HG03520 (cell line): ENCODE results near the gene TMEM240.
"Not testable (repeated sequence)": the region's sequence is repeated elsewhere in the genome, so short reads cannot be mapped to it uniquely, and the experiment has no call there.

Experiments used
- ATAC-seq: cut with Tn5 transposase; IDR thresholded peaks from one replicate; pipeline ENCODE4 v1.9.1; 2021; ENCODE audit warnings: mild to moderate bottlenecking, moderate library complexity; ENCODE audit not compliant: unreplicated experiment

TMEM240 gene

DNA sequence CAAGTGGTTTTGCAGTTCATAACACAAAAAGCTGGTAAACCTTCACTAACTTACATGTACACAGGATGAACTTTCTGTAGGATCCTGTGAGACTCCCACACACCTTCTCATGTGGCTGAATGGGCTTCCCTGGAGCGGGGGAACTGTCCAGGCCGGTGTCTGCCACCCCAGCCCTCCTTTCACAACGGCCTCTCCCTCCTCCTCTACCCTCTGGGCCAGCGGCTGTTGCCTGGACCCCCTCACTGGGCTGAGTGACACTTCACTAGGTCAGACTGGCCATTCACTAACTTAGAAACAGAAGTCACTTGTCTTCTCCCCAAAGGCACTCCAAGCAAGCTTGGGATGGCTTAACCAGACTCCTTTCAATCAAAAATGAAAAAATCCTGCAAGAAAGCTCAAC lies 18.2 kb upstream of the TMEM240 start:
- ATAC-seq = no peak

DNA sequence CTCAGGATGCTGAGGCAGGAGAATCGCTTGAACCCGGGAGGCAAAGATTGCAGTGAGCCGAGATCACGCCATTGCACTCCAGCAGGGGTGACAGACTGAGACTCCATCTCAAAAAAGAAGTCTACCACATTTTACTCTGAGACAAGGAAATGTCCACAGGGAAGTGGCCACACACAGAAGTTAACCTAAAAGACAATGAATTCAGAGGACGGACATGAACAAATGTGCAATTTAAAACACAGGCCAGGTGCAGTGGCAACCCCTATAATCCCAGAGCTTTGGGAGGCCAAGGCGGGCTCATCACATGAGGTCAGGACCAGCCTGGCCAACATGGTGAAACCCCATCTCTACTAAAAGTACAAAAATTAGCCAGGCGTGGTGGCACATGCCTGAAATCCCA lies 17.3 kb upstream of the TMEM240 start:
- not testable (repeated sequence) for ATAC-seq

DNA sequence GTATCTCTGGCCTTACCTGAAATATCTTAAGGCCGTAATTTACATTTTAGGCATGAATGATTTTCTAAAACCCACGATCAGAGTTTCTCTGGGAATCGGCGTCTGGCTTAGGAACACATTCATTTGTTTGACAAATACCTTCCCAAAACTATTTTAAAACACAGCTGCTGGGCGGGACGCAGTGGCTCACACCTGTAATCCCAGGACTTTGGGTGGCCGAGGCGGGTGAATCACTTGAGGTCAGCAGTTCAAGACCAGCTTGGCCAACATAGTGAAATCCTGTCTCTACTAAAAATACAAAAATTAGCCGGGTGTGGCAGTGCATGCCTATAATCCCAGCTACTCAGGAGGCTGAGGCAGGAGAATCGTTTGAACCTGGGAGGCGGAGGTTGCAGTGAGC lies 16.5 kb upstream of the TMEM240 start:
- not testable (repeated sequence) for ATAC-seq

DNA sequence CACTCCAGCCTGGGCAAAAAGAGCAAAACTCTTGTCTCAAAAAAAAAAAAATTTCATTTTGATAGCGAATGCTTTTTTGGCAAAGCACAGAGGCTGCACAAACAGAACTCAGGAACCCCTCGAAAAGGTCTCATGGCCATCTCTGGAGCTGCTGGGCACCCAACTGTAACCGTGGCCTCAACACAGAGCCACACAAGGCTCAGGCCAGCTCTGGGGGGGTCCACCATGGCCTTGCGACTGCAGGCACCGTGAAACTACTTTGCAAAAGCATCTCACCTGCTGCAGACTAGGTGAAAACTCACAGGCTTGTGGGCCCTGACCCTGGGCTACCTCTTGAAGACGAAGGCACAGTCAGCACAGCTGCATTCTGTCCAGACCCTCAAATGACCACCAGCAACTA lies 16.1 kb upstream of the TMEM240 start:
- ATAC-seq = no peak

DNA sequence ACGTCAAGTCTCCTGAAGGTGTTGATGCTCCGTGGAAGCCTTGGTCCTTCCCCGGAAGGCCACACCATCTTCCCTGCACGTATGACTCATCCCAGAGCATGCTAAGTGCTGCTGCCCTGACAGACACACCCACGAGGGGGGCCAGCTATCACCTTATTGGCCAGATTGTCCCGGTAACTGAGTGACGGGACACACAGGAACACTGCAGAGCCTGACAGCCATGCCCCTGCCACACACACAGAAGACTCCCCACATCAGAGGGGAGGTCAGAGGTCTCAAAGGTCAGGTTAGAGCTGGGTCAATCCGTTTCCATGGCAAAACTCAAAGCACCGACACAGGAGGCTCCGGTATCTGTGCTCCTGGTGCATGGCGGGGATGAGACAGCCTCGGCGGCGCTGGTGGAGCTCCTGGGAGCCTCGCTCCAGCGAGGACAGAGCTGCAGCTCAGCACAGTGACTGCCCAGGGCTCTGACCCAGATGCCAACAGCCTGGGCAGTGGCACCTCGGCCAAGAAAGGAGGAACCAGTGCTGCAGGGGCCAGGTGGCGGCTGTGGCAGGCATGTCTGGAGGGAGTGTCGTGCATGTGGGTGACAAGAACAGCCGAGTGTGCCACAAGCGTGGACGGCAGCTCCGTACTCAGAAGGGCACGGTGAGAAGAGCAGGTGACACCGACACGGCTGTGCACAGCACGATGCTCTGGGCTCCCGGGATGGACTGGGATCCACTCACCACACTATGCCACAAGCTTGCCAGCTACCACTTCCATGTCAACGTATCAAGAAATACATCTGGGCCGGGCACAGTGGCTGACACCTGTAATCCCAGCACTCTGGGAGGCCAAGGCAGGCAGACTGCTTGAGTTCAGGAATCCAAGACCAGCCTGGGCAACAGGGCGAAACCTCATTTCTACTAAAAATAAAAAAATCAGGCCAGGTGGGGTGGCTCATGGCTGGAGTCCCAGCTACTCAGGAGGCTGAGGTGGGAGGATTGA lies 14.8 kb upstream of the TMEM240 start:
- no peak for ATAC-seq

DNA sequence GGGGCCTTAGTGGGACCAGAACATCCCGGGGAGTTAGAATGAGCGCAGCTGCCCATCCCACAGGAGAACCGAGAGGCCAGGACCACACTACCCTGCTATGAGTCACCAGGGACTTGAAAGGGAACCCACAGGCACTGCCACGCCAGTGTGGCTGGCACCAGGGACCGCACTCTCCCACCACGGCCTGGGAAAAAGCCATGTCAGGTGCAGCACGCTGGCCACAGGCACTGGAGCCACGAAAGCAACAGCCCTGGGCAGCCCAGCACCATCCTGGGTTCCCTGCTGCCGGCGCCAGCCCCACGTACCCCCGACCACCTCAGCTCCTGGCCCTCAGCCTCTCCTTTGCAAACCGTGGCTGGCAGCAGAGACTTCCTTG lies 14.1 kb upstream of the TMEM240 start:
- ATAC-seq = no peak

DNA sequence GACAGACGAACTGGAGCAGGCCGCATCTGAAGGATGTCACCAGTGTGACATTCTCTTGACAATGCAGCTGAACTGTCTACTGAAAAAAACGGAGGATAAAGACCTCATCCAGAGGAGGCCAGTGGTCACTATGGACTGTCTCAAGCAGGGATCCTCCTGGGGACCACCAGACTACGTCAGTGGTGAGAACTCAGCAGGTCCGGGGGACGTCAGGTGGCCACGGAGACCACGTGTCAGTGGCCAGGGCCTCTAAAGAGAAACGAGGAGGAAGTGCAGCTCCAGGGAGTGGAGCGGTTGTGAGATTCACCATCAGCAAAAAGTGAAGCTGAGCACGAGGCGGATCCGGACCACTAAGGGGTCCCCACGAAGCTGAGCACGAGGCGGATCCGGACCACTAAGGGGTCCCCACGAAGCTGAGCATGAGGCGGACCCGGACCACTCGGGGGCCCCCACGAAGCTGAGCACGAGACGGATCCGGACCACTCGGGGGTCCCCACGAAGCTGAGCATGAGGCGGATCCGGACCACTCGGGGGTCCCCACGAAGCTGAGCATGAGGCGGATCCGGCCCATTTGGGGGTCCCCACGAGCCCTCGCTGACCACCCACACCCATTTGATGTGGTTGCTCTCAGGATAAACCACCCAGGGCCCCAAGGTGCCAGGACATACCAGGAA lies 13.5 kb upstream of the TMEM240 start:
- ATAC-seq = no peak

DNA sequence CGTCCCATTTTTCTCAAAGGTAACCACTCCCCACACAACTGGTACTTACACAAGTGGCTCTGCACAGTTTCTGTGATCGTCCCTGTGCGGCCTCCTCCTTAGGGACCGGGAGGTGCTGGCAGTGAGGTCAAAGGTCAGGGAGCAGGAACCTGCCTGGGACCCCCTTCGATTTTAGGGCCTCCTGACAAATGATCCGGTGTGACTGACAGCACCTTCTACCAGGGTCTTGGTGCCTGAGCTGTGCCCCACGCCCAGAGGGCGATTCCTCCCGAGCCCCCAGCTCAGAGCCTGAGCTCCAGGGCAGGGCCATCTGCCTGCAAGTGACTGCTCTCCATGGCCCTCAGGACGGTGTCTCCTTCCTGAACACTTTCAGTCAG lies 11.8 kb upstream of the TMEM240 start:
- no peak for ATAC-seq

DNA sequence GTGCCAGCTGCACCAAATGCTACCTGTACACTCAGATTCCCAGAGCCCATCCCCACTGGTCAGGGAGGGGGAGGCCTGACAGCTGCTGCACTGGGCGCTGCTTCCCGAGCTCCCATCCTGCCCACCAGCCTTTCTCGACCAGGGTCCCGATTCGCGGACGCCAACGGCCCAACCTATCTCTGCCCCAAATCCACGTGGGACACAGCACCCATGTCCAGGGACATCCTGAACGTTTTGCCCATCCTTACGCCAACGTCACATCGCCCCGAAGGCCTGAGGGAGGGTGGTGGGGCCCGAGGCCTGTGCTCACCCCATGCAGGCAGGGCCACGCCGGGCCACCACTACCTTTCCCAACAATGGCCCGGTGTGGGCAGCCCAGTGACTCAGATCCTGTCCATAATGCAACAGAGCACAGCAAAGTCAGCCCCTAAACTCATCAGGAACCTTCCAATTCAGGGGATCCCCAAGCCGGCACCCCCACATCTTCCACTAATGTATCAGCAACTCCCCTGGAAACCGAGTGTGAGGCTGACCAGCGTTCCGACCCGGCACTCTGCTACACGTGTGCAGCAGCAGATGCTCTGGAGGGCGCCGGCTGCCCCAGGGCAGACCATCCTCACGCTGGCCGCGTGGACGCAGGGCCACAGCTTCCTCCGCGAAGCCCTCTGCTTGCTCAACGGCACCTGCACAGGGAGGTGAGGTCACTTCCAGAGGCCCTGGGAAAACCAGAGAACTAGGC lies 11.3 kb upstream of the TMEM240 start:
- no peak for ATAC-seq

DNA sequence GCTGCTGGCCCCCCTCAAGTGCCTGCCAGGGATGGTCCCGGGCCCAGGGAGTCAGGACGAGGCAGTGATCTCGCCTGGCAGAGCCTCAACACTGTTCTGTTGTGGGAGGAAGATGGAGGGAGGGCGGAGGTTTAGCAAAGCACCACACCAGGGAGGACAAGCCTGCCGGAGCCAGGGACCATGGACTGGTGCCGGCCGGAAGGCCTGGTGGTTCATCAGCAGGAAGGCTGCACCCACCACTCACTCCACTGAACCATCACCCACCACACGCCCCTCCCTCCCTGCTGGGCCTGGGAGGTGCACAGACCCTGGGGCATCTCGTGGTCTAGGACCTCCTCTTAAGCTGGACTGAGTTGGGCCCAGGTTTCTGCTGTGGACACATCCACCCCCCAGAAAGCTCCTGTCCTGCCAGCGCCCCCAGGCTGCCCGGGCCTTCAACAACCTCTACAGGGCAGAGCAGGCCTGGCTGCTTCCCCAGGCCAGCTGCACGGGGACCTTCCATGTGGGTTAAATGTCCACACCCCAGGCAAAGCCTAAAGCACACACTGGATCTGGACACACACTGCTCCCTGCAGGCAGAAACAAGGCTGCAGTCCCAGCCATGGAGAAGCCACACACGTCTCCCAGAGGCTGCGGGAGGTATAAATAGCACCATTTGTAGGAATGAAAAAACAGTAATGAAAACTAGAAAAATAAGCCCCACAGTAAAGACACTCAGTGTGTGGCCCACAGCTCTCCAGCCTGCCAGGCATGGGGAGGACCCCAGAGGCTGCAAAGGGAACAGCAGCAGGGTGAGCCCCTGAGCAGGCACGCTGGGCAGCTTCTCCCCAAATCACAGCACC lies 10.4 kb upstream of the TMEM240 start:
- no peak for ATAC-seq

DNA sequence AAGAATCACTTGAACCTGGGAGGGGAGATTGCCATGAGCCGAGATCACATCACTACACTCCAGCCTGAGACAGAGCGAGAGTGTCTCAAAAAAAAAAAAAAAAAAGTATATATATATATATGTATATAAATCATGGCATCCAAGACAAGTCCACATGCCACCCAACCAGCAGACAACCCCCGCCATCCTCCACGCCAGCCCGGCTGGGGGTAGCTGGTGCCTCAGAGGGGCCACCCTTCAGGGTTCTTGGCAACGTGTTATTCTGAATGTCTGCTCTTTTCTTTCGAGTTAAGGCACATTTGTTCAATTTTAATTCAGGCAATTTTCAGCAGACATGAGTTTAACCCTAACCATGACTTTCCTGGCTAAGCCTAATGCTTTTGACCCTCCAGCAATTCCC lies 9.7 kb upstream of the TMEM240 start:
- ATAC-seq = no peak

DNA sequence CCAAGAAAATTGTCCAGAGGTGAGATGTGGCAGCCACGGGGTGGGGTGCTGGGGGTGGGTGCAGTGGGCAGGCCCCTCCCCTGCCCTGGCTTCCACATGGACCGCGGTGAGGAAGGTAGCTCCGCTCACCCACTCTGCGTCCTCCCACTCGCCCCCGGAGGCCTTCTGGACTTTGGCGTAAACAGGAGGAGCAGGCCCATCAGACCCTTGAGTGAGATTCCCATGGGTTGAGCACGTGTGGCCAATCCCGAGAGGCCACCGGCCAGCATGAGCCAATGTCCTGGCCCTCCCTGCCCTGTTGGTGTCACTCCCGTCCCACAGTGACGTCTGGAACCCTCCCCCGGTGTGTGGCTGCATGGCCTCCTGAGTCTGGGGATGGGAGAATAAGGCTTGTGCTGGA lies 8.2 kb upstream of the TMEM240 start:
- ATAC-seq = no peak

DNA sequence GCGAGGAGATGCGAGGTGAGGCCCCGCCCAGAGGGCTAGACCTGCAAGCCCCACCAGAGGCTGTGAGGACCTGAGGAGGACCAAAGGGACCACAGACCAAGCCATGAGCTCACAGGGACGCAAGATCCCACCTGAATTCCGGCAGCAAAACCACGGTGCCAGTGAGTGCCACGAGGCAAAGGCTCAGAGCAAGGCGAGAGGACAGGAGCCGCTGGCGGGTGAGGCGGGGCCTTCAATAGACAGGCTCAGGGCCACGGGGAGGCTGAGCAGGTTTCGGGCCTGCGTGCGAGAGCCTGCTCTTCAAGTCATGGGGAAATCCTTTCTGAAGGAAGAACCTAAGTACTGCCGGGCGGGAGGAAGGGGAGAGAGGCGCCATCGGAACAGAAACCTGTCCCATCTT lies 7.1 kb upstream of the TMEM240 start:
- ATAC-seq = no peak

DNA sequence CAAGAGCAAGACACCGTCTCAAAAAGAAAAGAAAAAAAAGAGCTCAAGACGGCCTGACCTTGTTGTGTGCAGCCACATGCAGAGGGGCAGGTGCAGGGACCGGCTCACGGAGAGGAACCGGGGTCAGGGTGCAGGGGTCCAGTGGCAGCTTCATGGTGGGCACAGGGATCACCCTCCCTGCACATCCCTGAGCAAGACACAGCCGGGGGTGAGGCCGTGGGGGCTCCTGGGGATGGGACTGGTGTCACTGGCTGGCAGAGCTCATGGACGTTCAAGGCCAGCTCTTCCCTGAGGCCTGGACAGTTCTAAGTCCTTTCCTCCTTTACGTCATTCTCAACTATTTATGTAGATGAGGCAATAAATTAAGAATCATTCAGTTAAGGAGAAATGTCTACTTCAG lies 6.6 kb upstream of the TMEM240 start:
- ATAC-seq = no peak

DNA sequence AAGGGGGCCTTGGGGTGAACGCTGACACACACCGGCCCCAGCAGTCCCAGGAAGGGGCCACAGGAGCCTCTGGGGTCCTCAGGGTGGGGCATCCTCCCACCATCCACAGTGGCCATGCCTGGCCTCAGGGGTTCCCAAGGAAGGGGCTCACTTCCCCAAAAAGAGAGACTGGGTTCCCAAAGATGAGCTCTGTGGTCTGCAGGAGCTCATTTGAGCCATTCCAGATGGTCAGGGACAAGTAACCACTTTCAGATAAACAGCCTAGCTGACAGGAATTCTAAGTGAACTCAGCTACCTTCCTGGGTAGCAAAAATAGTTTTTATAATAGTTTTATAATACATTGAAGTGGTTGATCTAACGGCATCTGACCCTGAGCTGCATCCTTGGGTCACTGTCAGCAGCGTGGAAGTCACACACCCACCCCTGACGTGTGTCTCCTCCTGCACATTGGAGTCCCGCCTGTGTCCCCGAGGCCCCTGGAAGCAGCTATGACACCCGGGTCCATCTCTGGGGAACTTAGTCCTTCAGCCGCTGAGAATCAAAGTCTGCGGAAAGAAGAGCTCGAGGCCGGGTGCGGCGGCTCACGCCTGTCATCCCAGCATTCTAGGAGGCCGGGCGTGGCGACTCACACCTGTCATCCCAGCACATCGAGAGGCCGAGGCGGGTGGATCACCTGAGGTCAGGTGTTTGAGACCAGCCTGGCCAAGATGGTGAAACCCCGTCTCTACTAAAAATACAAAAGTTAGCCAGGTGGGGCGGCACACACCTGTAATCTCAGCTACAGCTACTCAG lies 5.7 kb upstream of the TMEM240 start:
- ATAC-seq = no peak

DNA sequence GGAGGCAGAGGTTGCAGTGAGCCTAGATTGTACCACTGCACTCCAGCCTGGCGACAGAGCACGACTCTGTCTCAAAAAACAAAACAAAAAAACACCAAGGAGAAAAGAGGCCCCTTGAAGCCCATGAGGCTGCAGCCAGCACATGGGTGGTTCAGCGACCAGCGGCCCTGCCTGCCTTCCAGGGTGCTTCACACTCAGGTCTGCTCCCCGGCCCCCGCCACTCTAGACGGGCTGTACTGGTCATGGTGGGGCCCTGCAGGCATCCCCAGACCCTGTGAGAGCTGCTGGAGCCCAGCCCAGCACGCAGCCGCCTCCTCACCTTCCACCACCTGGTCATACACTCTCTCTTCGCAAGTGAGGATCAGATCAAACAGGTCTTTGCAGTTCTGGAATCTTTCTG lies 4.1 kb upstream of the TMEM240 start:
- ATAC-seq = no peak

DNA sequence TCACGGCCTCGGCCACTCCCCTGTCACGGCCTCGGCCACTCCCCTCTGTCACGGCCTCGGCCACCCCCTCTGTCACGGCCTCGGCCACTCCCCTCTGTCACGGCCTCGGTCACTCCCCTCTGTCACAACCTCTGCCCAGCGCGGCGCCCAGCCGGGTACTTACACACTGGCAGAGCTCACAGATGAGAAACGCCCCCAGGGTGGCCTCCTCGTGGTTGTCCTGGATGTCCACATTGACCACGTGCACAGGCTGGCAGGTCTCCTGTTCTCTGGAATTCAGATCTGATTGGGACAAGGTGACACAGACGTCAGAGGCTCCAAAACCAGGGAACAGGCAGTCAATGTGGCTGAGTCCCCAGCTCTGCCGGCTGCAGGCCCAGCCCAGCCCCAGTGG lies 3.3 kb upstream of the TMEM240 start:
- ATAC-seq = no peak

DNA sequence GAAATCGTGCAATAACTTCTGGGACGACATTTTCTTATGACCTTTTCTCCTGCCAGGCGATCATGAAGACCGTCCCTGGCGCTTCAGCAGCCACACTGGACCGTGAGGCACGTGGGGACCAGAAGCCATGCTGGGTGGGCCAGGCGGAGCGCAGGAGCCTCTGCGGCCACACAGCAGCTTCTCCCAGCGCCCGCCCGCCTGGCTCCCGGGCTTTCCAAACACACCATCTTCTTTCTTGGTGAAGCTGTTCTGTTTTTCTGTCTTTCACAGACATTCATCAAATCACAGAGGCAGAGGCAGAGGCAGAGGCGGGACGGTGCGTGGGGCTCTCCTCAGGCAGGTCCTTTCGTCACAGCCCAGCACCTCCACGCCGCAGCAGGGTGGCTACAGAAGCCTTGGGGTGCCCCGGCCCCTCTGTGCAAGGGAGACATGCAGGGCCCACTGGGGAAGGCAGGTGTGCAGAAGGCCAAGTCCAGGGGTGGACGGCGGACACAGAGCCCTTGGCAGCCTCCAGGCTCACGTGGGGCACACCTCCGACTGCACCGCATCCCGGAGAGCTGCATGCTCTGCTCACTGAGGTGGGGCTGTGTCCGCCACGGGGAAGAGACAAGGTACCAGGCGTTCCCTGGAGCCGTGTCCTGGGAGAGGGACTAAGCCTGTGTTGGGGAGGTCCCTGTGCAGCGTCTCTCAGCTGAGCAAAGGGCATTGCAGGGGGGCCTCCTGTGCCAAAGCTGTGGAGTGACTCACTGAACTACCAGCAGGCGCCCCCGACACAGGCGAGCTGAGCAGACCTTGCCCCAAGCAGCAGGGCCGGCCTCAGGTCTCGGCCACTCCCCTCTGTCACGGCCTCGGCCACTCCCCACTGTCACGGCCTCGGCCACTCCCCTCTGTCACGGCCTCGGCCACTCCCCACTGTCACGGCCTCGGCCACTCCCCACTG lies 2.6 kb upstream of the TMEM240 start:
- ATAC-seq = no peak
